NCI-H748 (cell line): ENCODE results near the gene ENTREP3.
"Not testable (repeated sequence)": the region's sequence is repeated elsewhere in the genome, so short reads cannot be mapped to it uniquely, and the experiment has no call there.

Experiments used
- DNase-seq: peaks from one replicate; lab custom pipeline; 2025; ENCODE audit not compliant: unreplicated experiment; lab: John Stamatoyannopoulos, UW

ENTREP3 gene

GRCh38 chr1:155251566-155251965, 3.7 kb downstream of the ENTREP3 start:
- DNase-seq, result no peak

DNA sequence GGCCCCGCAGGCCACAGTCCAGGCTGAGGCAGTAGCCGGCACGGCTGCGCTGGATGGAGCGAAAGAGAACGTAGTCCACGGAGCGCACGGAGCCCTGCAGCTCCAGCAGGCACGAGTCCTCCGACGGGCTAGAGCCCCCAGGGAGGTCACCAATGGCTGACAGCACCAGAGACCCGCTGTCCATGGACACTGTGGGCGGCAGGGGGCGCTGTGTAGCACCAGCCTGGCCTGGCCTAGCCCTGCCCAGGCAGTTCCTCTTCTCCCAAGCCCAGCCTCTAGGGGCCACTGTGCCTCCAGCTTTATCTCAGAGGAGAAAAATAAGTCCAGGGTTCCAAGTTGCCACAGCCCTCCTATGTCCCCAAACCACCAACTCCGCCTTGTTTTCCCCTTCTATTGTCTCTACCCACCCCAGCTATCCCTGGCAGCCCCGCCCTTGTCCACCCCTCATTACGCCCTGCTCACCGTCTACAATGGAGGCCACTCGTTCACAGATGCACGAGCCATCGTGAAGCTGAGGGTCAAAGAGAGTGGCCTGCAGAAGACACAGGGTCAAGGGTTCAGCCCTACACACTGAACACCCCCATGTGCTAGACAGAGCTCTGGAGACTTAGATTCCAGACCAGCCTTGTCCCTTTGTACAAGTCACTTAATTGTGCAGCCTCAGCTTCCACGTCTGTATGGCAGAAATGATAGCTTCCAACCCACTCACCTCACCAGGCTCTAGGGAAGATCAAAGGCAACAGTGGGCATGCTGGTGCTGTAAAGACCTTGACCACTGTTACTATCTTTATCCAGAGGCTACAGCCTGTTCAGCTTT, 4.4 kb downstream of the ENTREP3 start:
- peak; percentile 93 for DNase-seq

- no peak for DNase-seq
Measured at GRCh38 chr1:155250246-155250632, 5.0 kb downstream of the ENTREP3 start.

DNA sequence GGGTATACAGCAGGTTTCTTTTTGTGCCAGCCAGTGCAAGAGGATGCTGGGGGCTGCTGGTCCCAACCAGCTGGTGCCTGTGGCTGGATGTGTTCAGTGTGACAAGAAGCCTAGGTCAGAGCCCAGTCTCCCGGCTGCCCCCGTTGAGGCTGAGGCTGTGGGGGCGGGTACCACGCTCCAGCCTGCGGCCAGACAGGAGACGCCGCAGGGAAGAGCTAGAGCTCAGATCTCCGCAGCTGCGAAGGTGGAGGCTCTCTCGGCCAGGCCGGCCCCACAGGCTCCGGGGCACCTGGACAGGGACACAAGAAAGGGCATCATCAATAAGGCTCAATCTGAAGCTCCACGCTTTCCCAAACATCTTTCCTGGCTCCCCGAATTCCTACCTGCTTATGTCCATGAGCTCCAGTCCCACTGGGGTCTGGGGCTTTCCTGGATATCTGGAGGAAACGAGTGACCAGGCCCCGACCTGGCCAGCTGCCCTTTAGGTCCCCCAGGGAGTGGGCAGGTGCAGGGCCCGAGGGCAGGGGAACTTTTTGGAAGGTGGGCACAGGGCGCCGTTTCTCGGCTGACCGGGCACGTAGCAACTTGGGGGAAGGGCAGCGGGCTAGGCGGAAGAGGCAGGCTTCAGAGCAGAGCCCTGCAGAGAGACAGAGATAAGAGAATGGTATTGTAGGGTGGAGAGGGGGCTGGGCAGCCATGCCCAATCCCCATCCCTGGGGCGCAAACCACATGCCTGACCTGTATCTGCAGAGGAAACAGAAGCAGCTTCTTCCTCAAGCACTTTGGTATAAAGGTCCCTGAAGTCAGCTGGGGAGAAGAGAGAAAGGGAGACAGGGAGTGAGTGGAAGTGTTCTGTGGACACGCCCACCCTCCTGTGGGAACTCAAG, 7.4 kb downstream of the ENTREP3 start:
- DNase-seq, result no peak

DNA sequence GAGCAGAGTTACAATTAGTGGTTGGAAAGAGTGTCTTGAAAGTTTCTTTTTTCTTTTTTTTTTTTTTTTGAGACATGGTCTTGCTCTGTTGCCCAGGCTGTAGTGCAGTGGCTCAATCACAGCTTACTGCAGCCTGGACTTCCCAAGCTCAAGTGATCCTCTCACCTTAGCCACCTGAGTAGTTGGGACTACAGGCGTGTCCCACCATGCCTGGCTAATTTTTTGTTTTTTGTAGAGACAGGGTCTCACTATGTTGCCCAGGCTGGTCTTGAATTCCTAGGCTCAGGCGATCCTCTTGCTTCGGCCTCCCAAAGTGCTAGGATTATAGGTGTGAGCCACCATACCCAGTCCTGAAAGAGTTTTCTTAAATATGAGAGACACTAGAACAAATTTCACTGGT, 8.5 kb downstream of the ENTREP3 start:
- not testable (repeated sequence) for DNase-seq

DNA sequence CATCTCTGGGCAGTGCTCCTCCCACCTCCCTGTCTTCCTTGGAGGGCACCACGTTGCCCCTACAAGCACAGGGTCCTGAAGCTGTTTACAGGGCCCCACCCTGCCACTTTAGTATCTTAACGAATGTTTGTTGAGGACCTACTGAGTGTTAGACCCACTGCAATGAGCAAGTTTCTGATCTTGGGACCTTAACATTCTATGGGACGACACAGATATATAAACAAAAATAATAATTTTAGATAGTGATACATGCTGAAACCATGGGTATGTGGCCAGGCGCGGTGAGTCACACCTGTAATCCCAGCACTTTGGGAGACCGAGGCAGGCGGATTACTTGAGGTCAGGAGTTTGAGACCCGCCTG, 10.1 kb downstream of the ENTREP3 start:
- DNase-seq, result no peak

DNA sequence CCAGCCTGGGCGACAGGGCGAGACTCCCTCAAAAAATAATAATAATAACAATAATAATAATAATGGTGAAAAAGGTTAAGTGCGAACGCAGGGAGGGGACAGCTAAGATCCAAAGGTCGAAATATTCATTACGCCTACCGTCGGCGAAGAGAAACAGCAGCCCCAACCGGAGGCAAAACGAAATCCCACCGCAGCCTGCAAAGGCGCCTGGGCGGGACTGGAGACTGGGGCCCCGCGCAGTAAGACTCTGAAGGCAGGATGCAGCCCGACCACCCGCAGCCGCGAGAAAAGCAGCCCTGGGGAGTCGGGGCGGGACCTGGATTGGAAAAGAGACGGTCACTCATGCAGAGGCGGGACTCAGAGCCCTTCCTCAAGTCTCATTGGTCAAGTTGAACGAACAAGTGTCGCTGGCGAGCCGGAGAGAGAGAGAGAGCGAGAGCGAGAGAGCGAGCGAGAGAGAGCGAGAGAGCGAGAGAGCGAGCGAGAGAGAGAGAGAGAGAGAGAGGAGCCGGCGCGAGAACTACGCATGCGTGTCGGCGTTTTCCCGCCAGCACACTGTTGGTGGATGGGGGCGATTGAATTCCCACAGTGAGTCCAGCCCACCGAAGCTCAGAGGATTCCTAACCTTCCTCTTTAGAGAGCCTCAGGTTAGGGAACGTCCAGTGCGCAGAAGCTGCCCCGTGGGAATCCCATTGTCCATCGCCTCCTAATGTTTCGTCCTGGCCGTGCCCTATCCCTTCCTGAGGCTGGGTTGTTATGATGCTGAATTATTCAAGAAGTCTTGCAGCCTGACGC, 10.7 kb downstream of the ENTREP3 start:
- peak; percentile 100 for DNase-seq

GRCh38 chr1:155242805-155243358, 12.4 kb downstream of the ENTREP3 start:
- no peak for DNase-seq

GRCh38 chr1:155241841-155242264, 13.4 kb downstream of the ENTREP3 start:
- DNase-seq, result no peak

GRCh38 chr1:155241069-155241679, 14.1 kb downstream of the ENTREP3 start:
- DNase-seq, result peak; percentile 85

DNA sequence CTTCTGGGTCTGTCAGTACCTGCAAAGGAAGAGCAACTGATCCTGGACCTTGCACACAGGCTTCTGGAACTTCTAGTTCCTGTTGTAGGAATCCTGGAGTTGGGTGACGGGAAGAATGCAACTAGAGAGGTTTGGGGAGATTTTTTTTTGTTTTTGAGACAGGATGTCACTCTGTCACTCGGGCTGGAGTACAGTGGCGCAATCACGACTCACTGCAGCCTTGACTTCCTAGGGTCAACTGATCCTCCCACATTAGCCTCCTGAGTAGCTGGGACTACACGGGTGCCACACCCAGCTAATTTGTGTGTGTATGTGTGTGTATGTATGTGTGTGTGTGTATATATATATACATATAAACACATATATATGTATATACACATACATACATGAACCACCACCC, 18.8 kb downstream of the ENTREP3 start:
- DNase-seq, result no peak

- not testable (repeated sequence) for DNase-seq
Measured at GRCh38 chr1:155235375-155235774, 19.9 kb downstream of the ENTREP3 start.

DNA sequence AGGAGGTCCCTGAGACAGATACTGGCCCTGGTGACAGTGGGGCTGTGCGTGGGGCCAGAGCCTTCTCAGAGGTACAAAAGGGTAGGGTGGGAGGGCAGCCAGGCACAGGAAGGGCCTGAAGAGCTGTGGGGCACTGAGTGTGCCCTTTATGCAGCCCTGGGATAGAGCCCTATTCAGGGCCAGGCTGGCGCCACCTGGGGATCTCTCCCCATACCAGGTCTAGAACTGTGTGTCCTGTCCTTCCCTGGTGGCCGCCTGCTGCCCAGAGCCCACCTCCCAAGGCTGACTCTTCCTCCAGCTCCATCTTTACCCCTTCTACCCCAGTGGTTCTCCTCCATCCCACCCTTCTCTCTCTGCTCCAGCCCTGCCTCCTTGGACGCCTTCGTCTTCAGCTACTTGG, 21.8 kb downstream of the ENTREP3 start:
- not testable (repeated sequence) for DNase-seq

DNA sequence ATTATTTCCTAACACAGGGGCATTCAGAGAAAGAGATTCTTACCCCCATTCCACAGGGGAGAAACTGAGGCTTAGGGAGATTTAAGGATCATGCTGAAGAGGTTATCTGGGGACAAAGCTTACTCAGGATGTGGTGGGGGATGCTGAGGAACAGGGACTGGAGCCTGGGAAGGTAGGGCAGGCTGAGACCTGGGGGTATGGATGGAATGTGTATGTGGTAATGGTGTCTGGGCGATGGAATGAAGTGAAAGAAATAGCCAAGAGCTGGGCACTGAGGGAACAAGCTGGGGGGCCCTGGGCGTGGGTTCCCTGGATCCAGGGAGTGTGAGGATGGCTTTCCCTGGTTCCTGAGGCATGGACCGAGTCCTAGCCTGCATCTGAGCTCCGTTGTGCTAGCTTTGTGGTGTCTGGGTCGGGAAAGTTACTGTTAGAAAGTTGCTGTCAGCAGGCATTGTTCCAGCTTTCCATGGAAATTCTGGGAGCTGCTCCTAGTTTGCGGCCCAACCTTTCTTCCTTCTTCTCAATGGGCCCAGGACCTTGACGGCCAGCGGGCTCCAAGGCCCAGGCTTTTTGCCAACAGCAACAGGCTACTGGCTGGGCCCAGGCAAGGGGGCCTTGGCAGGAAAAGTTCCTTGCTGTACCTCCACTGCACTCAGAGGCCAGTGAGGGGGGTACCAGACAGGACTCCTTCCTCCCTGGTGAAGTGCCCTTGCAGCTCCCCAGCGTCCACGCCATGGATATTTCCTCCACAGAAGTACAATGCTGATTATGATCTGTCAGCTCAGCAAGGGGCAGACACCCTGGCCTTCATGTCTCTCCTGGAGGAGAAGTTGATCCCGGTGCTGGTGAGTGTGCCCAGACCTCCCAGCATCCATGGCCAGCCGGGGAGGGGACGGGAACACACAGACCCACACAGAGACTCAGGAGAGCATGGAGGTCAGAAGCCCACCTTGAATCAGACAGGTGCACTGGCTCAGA, 23.0 kb downstream of the ENTREP3 start:
- DNase-seq, result not testable (repeated sequence)

DNA sequence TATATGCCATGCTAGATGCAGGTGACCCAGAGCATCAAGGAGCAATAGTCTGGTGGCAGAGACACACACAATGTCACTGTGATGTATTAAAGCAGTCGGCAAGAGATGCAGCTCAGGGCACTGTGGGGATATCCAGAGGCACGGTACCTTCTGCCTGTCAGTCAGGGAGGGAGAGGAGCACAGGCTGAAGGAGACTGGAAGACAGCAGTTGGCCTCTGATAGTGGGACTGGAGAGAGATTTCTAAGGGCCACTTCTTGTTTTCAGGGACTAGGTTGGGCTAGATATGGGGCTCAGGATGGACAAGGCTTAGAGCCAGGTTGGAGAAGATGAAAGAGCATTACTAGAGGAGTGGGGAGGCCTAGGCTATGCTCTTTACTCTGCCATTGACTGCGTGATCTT, 24.0 kb downstream of the ENTREP3 start:
- not testable (repeated sequence) for DNase-seq

DNA sequence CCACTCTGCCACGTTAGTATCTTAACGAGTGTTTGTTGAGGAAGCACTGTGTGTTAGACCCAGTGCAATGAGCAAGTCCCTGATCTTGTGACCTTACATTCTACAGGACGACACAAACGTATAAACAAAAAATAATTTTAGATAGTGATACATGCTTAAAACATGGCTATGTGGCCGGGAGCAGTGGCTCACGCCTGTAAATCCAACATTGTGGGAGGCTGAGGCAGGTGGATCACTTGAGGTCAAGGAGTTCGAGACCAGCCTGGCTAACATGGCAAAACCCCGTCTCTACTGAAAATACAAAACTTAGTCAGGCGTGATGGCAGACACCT, 27.2 kb downstream of the ENTREP3 start:
- no peak for DNase-seq

GRCh38 chr1:155227261-155228095, 27.8 kb downstream of the ENTREP3 start:
- DNase-seq, result peak; percentile 100

- peak; percentile 93 for DNase-seq
Measured at GRCh38 chr1:155226910-155227260, 28.4 kb downstream of the ENTREP3 start.
